Common myeloid progenitor, CD34-positive (primary cell): ENCODE data around the gene MSI2.

Experiments
- CTCF ChIA-PET: fragments of 350-600 bp; sonication (Branson Sonifier 250); formaldehyde crosslinking; loops from one replicate; lab custom pipeline; 2021; ENCODE audit warnings: antibody characterized with exemption; lab: Charles Lee
- POLR2A ChIA-PET: fragments of 350-600 bp; sonication (Branson Sonifier 250); formaldehyde crosslinking; loops from one replicate; lab custom pipeline; 2021; ENCODE audit warnings: antibody characterized with exemption; lab: Charles Lee
- DNase-seq, 3 donors: peaks; one replicate each; pipeline versions ENCODE4 v3.0.0 to v3.0.0-alpha.2; 2013
- H3K27ac ChIP-seq, 2 experiments: 1 replicate in 1 of 2; 2 replicates in 1 of 2; pipeline ENCODE4 v1.7.0; 2013; ENCODE audit warnings: inconsistent platforms in 2 of 2, low read length in 2 of 2, mild to moderate bottlenecking in 2 of 2, low read depth in 1 of 2, moderate library complexity in 1 of 2; ENCODE audit not compliant: severe bottlenecking in 2 of 2, insufficient read depth in 1 of 2, poor library complexity in 1 of 2
- H3K27me3 ChIP-seq, 5 experiments: replicated peaks in 2 of 5; 1 replicate in 3 of 5; 2 replicates in 2 of 5; pipeline versions ENCODE4 v1.6.1 to v1.7.0; 2013; ENCODE audit warnings: low read length in 4 of 5, mild to moderate bottlenecking in 2 of 5, moderate library complexity in 2 of 5, inconsistent platforms in 1 of 5; ENCODE audit not compliant: insufficient read depth in 5 of 5, control insufficient read depth in 4 of 5
- H3K36me3 ChIP-seq, 4 experiments: 1 replicate in 2 of 4; 2 replicates in 2 of 4; pipeline versions ENCODE4 v1.6.1 to v1.7.0; 2013; ENCODE audit warnings: low read length in 3 of 4, control low read depth in 1 of 4, mild to moderate bottlenecking in 1 of 4; ENCODE audit not compliant: control insufficient read depth in 4 of 4, insufficient read depth in 4 of 4
- H3K4me1 ChIP-seq, 4 experiments: 1 replicate in 3 of 4; 2 replicates in 1 of 4; pipeline versions ENCODE4 v1.6.1 to v1.7.1; 2013; ENCODE audit warnings: low read length in 3 of 4, mild to moderate bottlenecking in 3 of 4, control low read depth in 1 of 4, inconsistent platforms in 1 of 4, moderate library complexity in 1 of 4; ENCODE audit not compliant: control insufficient read depth in 4 of 4, insufficient read depth in 4 of 4; ENCODE audit errors: control extremely low read depth in 1 of 4
- H3K4me3 ChIP-seq, 7 experiments: 1 replicate in 4 of 7; 2 replicates in 3 of 7; pipeline versions ENCODE4 v1.5.1 to v1.7.0; 2013; ENCODE audit warnings: mild to moderate bottlenecking in 7 of 7, low read length in 6 of 7, moderate library complexity in 6 of 7, inconsistent platforms in 2 of 7, low read depth in 2 of 7, control low read depth in 1 of 7; ENCODE audit not compliant: insufficient read depth in 4 of 7, control insufficient read depth in 1 of 7; ENCODE audit errors: extremely low read depth in 1 of 7
- H3K9me3 ChIP-seq, 5 experiments: 1 replicate in 4 of 5; 2 replicates in 1 of 5; pipeline versions ENCODE4 v1.6.1 to v1.7.1; 2013; ENCODE audit warnings: low read length in 4 of 5, mild to moderate bottlenecking in 2 of 5, inconsistent platforms in 1 of 5, low read depth in 1 of 5, moderate library complexity in 1 of 5; ENCODE audit not compliant: control insufficient read depth in 4 of 5, insufficient read depth in 2 of 5; ENCODE audit errors: control extremely low read depth in 1 of 5
- WGBS: methylation state at CpG from one replicate; pipeline ENCODE4 v1.1.5; 2013; ENCODE audit not compliant: insufficient coverage; 5-methylcytosine and 5-hydroxymethylcytosine counted together

MSI2 gene

GRCh38 chr17:57539529-57540301 lies 283.4 kb downstream of the MSI2 start:
- 97% methylated on average over 6 of the region's 8 CpGs for WGBS
- DNase-seq = no peak
- H3K36me3 ChIP-seq = peaks cover 7 to 55% (median 14%) of the 10 kb centered on the region in 4 experiments
- no peaks in the 10 kb centered on the region for H3K27me3 ChIP-seq
- ChIA-PET POLR2A (no interaction called here), CTCF (interaction anchor here (2.5 kb wide), 1 partner anchor 18 kb away, joined by 8 read pairs; no protein-coding TSS in a partner anchor)
- H3K4me3 ChIP-seq = no peak overlapping the region
- H3K9me3 ChIP-seq = no peaks in the 10 kb centered on the region
- no peak overlapping the region for H3K27ac ChIP-seq
- peaks cover 10 to 71% (median 32%) of the 10 kb centered on the region in 4 experiments for H3K4me1 ChIP-seq

GRCh38 chr17:57540596-57540995 lies 284.3 kb downstream of the MSI2 start:
- Histone ChIP-seq H3K36me3 (peaks cover 7 to 53% (median 12%) of the 10 kb centered on the region in 4 experiments), H3K4me3 (no peak overlapping the region), H3K27ac (peak overlapping the region in 1 of 2 experiments; percentile 20), H3K4me1 (peaks cover 10 to 65% (median 27%) of the 10 kb centered on the region in 4 experiments), H3K27me3 (no peaks in the 10 kb centered on the region), H3K9me3 (no peaks in the 10 kb centered on the region)
- ChIA-PET CTCF (interaction anchor here (1.8 to 2.5 kb wide), 2 partner anchors 7 to 19 kb away, joined by 5 to 8 read pairs; no protein-coding TSS in a partner anchor), POLR2A (no interaction called here)
- no peak for DNase-seq
- 89% methylated on average over 1 of the region's 2 CpGs for WGBS

GRCh38 chr17:57541049-57541448 lies 284.7 kb downstream of the MSI2 start:
- ChIA-PET CTCF (interaction anchor here (1.8 to 2.5 kb wide), 2 partner anchors 8 to 19 kb away, joined by 5 to 8 read pairs; no protein-coding TSS in a partner anchor), POLR2A (no interaction called here)
- H3K27ac ChIP-seq = no peak overlapping the region
- H3K27me3 ChIP-seq = no peaks in the 10 kb centered on the region
- H3K4me3 ChIP-seq = no peak overlapping the region
- H3K9me3 ChIP-seq = no peaks in the 10 kb centered on the region
- DNase-seq = no peak
- H3K4me1 ChIP-seq = peaks cover 10 to 63% (median 25%) of the 10 kb centered on the region in 4 experiments
- H3K36me3 ChIP-seq = peaks cover 7 to 55% (median 11%) of the 10 kb centered on the region in 4 experiments
- WGBS = 100% methylated on average over 1 of the region's 4 CpGs

GRCh38 chr17:57541472-57542394 lies 285.4 kb downstream of the MSI2 start:
- POLR2A ChIA-PET = no interaction called here
- Histone ChIP-seq H3K36me3 (peaks cover 8 to 51% (median 10%) of the 10 kb centered on the region in 4 experiments), H3K4me1 (peaks cover 10 to 61% (median 24%) of the 10 kb centered on the region in 4 experiments), H3K27me3 (no peaks in the 10 kb centered on the region), H3K4me3 (no peak overlapping the region), H3K27ac (no peak overlapping the region), H3K9me3 (no peaks in the 10 kb centered on the region)
- CTCF ChIA-PET = interaction anchor here (1.3 to 2.5 kb wide), 4 partner anchors 9 to 102 kb away, joined by 3 to 8 read pairs (median 4); no protein-coding TSS in a partner anchor
- 85% methylated on average over 12 of the region's 17 CpGs for WGBS
- peak in 2 of 3 donors; percentile 43 to 66 for DNase-seq

GRCh38 chr17:57542510-57542909 lies 286.2 kb downstream of the MSI2 start:
- H3K4me1 ChIP-seq = peaks cover 10 to 61% (median 25%) of the 10 kb centered on the region in 4 experiments
- POLR2A ChIA-PET = no interaction called here
- no peak for DNase-seq
- WGBS = 100% methylated on average over 1 of the region's 4 CpGs
- peaks cover 8 to 54% (median 11%) of the 10 kb centered on the region in 4 experiments for H3K36me3 ChIP-seq
- no peak overlapping the region for H3K27ac ChIP-seq
- no peak overlapping the region for H3K4me3 ChIP-seq
- H3K27me3 ChIP-seq = no peaks in the 10 kb centered on the region
- CTCF ChIA-PET = interaction anchor here (1.3 to 1.8 kb wide), 3 partner anchors 9 to 102 kb away, joined by 3 to 5 read pairs (median 4); no protein-coding TSS in a partner anchor
- no peaks in the 10 kb centered on the region for H3K9me3 ChIP-seq

GRCh38 chr17:57543230-57543629 lies 286.9 kb downstream of the MSI2 start:
- Histone ChIP-seq H3K27ac (no peak overlapping the region), H3K4me3 (no peak overlapping the region), H3K36me3 (peaks cover 8 to 57% (median 11%) of the 10 kb centered on the region in 4 experiments), H3K9me3 (no peaks in the 10 kb centered on the region), H3K27me3 (no peaks in the 10 kb centered on the region), H3K4me1 (peaks cover 9 to 61% (median 25%) of the 10 kb centered on the region in 4 experiments)
- ChIA-PET CTCF (interaction anchor here (1.1 to 1.5 kb wide), 2 partner anchors 10 to 300 kb away, joined by 3 to 4 read pairs; no protein-coding TSS in a partner anchor), POLR2A (no interaction called here)
- 100% methylated on average over 3 of the region's 4 CpGs for WGBS
- no peak for DNase-seq
